Measurements from ENCODE around the gene STARD3. TPM values are rescaled to one million over a fixed set of nuclear protein-coding genes. Genes with fewer than 3 reads are reported as not detected.

STARD3 gene
- total and polyA plus RNA-seq, 2 of the 13 experiments (the other 11 are each of a cell fraction or from before 2014, with no cell fraction given): 34.6 to 100 TPM

GRCh38 chr17:39688945-39689344, 52.0 kb downstream of the STARD3 start:
- H3K79me2 ChIP-seq (ENCODE audit: insufficient read depth, low read length): no peaks in the 10 kb centered on the region
- H3K4me1 ChIP-seq (ENCODE audit: insufficient read depth, low read length): peaks cover 41% of the 10 kb centered on the region
- intact Hi-C loops (cut with micrococcal nuclease; ENCODE audit: unreplicated experiment): no loop called here
- H4K20me1 ChIP-seq (ENCODE audit: insufficient read depth, low read length): no peaks in the 10 kb centered on the region
- H3K27me3 ChIP-seq (ENCODE audit: control insufficient read depth in 1 of 2, insufficient read depth in 2 of 2, low read length in 2 of 2): no peaks in the 10 kb centered on the region; a peak in 1 of 5 replicates
- ChIA-PET POLR2A (interaction anchor here (2.2 to 4.9 kb wide), 9 partner anchors 7 to 50 kb away, joined by 7 to 118 read pairs (median 28); partner anchors contain the start of genes ERBB2, MIEN1 and PNMT), CTCF (ENCODE audit: low intra/inter-chr PET ratio, low total read pairs) (interaction anchor here (0.6 kb wide), 1 partner anchor 32 kb away, joined by 4 read pairs; no protein-coding TSS in a partner anchor)
- no peak for DNase-seq (ENCODE audit: low spot score)
- no peak for ATAC-seq
- no TSS peak for BruUV-seq (replicated peaks)
- peak overlapping the region; percentile 94 for H3K4me2 ChIP-seq (ENCODE audit: low read depth, low read length)
- no peaks in the 10 kb centered on the region for H3K9me3 ChIP-seq (ENCODE audit: low read length)
- peak overlapping the region; percentile 72 to 76 (median 74) for H3K4me3 ChIP-seq (replicated peaks in 1 of 3; ENCODE audit: insufficient read depth in 1 of 3, low read depth in 2 of 3, low read length in 3 of 3)
- H3K36me3 ChIP-seq (replicated peaks in 1 of 2; ENCODE audit: control insufficient read depth in 1 of 2, insufficient read depth in 2 of 2, low read length in 2 of 2): peaks cover 0 to 2% of the 10 kb centered on the region in 2 experiments; a peak in 2 of 5 replicates
- FAIRE-seq: no peak
- peak overlapping the region; percentile 83 for H3K9ac ChIP-seq (ENCODE audit: insufficient read depth, low read depth, low read length)
- WGBS (ENCODE audit: low lambda C conversion rate): 10% methylated on average over 3 of the region's 3 CpGs
- in situ Hi-C loops (cut with HindIII; ENCODE audit: extremely low pct_ligation_motif_present, low pct_unique_long_range_greater_than_20kb): no loop called here
- peak overlapping the region; percentile 88 for H3K27ac ChIP-seq (ENCODE audit: extremely low read length, insufficient read depth, low read length)
- no peak overlapping the region for H2AFZ ChIP-seq (ENCODE audit: low read length)
- TF ChIP-seq ZNF609 (CRISPR knock-in tag; IDR thresholded peaks at IDR 0.05; ENCODE audit: borderline replicate concordance) (peak; percentile 5; the same call in 1 of the 2 replicates), FOXM1 (CRISPR knock-in tag; IDR thresholded peaks at IDR 0.05) (no peak), STAG1 (CRISPR knock-in tag; IDR thresholded peaks at IDR 0.05) (peak; percentile 60), PAWR (CRISPR knock-in tag; IDR thresholded peaks at IDR 0.05; ENCODE audit: borderline replicate concordance) (no peak), LCORL (IDR thresholded peaks at IDR 0.05) (no peak), LCORL (CRISPR knock-in tag; IDR thresholded peaks at IDR 0.05) (no peak), GPN1 (CRISPR knock-in tag; IDR thresholded peaks at IDR 0.05; ENCODE audit: borderline replicate concordance) (no peak), SAP130 (CRISPR knock-in tag; IDR thresholded peaks at IDR 0.05; ENCODE audit: low read depth) (peak; percentile 28; the same call in 1 of the 2 replicates), NFE2L2 (IDR thresholded peaks at IDR 0.05; ENCODE audit: low read length) (no peak), ZNF264 (CRISPR knock-in tag; IDR thresholded peaks at IDR 0.05) (0 out of 2 replicates have a peak, but pooled peaks have one; percentile 44), ZNF468 (CRISPR knock-in tag; IDR thresholded peaks at IDR 0.05) (0 out of 2 replicates have a peak, but pooled peaks have one; percentile 40), MED1 (CRISPR knock-in tag; IDR thresholded peaks at IDR 0.05) (0 out of 2 replicates have a peak, but pooled peaks have one; percentile 9), CTCF (CRISPR knock-in tag; IDR thresholded peaks at IDR 0.05) (peak; percentile 57), IKZF1 (IDR thresholded peaks at IDR 0.05) (no peak), SPEN (CRISPR knock-in tag; IDR thresholded peaks at IDR 0.05; ENCODE audit: low read depth) (0 out of 2 replicates have a peak, but pooled peaks have one; percentile 26), SALL2 (CRISPR knock-in tag; IDR thresholded peaks at IDR 0.05) (0 out of 2 replicates have a peak, but pooled peaks have one; percentile 38), ZNF724P (CRISPR knock-in tag; IDR thresholded peaks at IDR 0.05; ENCODE audit: borderline replicate concordance) (no peak)

All from HepG2 (cell line).